Measurements from ENCODE around the gene AOPEP. TPM values are rescaled to one million over a fixed set of nuclear protein-coding genes. Genes with fewer than 3 reads are reported as not detected.
A peak's percentile ranks its signal among the peaks of the same experiment; 100 is the strongest.

Gene AOPEP
- total RNA-seq, 1 experiment from 2014 or later = 15.0 TPM

DNA sequence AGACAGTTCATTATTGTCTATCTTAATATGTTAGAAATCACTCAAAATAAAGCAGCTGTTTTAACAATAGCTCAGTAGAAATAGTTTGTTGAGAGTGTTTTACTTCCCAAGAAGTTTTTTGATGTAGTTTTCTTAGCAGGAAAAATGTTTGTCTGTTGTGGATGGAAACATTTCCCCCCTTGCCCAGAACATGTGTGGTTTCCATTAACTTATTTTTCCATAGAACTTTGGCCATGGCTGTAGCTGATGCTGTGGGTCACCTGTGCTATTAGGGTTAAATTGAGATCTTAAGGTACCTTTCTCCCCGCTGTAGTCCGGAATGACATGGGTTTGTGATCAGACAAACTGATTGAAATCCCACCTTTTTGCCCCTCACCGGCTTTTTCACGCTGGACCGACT lies 296.2 kb downstream of the AOPEP start:
- Histone ChIP-seq H3K27me3 (ENCODE audit: insufficient read depth, low read length) (no peaks in the 10 kb centered on the region), H3K79me2 (ENCODE audit: insufficient read depth, low read length) (no peaks in the 10 kb centered on the region), H2BK15ac (ENCODE audit: low read depth, low read length) (no peak overlapping the region), H4K8ac (replicated peaks; ENCODE audit: insufficient read length, low read depth, low read length) (no peak overlapping the region), H4K91ac (ENCODE audit: insufficient read length, low read depth, low read length) (no peak overlapping the region), H3K9ac (ENCODE audit: extremely low read depth, insufficient read length, low read length) (no peak overlapping the region), H3K23ac (ENCODE audit: insufficient read length, low read depth, low read length) (no peak overlapping the region), H2BK20ac (ENCODE audit: low read depth, low read length, poor library complexity, severe bottlenecking) (no peak overlapping the region), H3K4me1 (ENCODE audit: insufficient read depth, low read length) (no peaks in the 10 kb centered on the region), H2BK120ac (ENCODE audit: low read depth, low read length, poor library complexity, severe bottlenecking) (no peak overlapping the region), H3K4me2 (ENCODE audit: insufficient read depth, insufficient read length, low read length) (no peak overlapping the region), H3K14ac (ENCODE audit: insufficient read depth, low read length) (no peak overlapping the region), H3K56ac (ENCODE audit: insufficient read length, low read depth, low read length) (no peak overlapping the region), H3K79me1 (ENCODE audit: insufficient read depth, low read depth, low read length, poor library complexity, severe bottlenecking) (no peaks in the 10 kb centered on the region), H3K9me3 (ENCODE audit: control insufficient read depth, low read depth, low read length) (no peaks in the 10 kb centered on the region), H3K4ac (ENCODE audit: low read depth, low read length) (no peak overlapping the region), H2AK5ac (ENCODE audit: insufficient read length, low read length) (no peak overlapping the region), H3K18ac (ENCODE audit: insufficient read length, low read depth, low read length) (no peak overlapping the region), H3K23me2 (ENCODE audit: insufficient read length, low read depth, low read length, poor library complexity, severe bottlenecking) (no peaks in the 10 kb centered on the region), H2BK5ac (ENCODE audit: insufficient read length, low read length) (no peak overlapping the region), H4K5ac (ENCODE audit: insufficient read length, low read depth, low read length) (no peak overlapping the region), H3T11ph (ENCODE audit: low read length) (no peak overlapping the region), H2BK12ac (ENCODE audit: insufficient read length, low read depth, low read length) (no peak overlapping the region), H4K20me1 (ENCODE audit: control insufficient read depth, insufficient read depth, insufficient read length) (peaks cover 3% of the 10 kb centered on the region), H2AFZ (ENCODE audit: low read length) (no peak overlapping the region), H3K27ac (ENCODE audit: insufficient read length, low read depth, low read length) (no peak overlapping the region)
- no peak for DNase-seq
- Mint-ChIP-seq H3K27ac (peak overlapping the region in 1 of 3 experiments; percentile 24; a peak in 1 of 7 replicates), H3K4me3 (no peak overlapping the region), H3K9me3 (no peaks in the 10 kb centered on the region), H3K27me3 (ENCODE audit: low read depth) (no peaks in the 10 kb centered on the region), H3K4me1 (peaks cover 12 to 16% of the 10 kb centered on the region in 2 experiments), H3K36me3 (ENCODE audit: insufficient read depth in 1 of 3, low read depth in 3 of 3) (peaks cover 0 to 6% (median 4%) of the 10 kb centered on the region in 3 experiments; a peak in 1 of 7 replicates)
- no peak for TF ChIP-seq CTCF (conservative IDR thresholded peaks at IDR 0.05)
- no CpG with 5 or more reads among the region's 5 CpGs for WGBS (ENCODE audit: extremely low coverage, insufficient read length, low lambda C conversion rate)
